ENCODE results near the gene MZF1.
A peak's percentile ranks its signal among the peaks of the same experiment; 100 is the strongest.
"Not testable (repeated sequence)": the region's sequence is repeated elsewhere in the genome, so short reads cannot be mapped to it uniquely, and the experiment has no call there.

The MZF1 gene

GRCh38 chr19:58539169-58539559 lies 34.0 kb downstream of the MZF1 start:
- not testable (repeated sequence) for DNase-seq (ENCODE audit: low spot score)

GRCh38 chr19:58538257-58539168 lies 34.6 kb downstream of the MZF1 start:
- peak; percentile 8 for DNase-seq (ENCODE audit: low spot score)

- no peak for DNase-seq (ENCODE audit: low spot score)
Observed at GRCh38 chr19:58536852-58537798, 36.0 kb downstream of the MZF1 start.

GRCh38 chr19:58535857-58536256 lies 37.3 kb downstream of the MZF1 start:
- DNase-seq (ENCODE audit: low spot score), result no peak

- DNase-seq (ENCODE audit: low spot score), result no peak
Observed at GRCh38 chr19:58531034-58531840, 41.9 kb downstream of the MZF1 start.

GRCh38 chr19:58529405-58529804 lies 43.7 kb downstream of the MZF1 start:
- no peak for DNase-seq (ENCODE audit: low spot score)

- no peak for DNase-seq (ENCODE audit: low spot score)
Observed at GRCh38 chr19:58522709-58523108, 50.4 kb downstream of the MZF1 start.

- DNase-seq (ENCODE audit: low spot score), result no peak
Observed at GRCh38 chr19:58521651-58522050, 51.5 kb downstream of the MZF1 start.

- no peak for DNase-seq (ENCODE audit: low spot score)
Observed at GRCh38 chr19:58520257-58520599, 52.9 kb downstream of the MZF1 start.

- peak; percentile 91 for DNase-seq (ENCODE audit: low spot score)
Observed at GRCh38 chr19:58519355-58520256, 53.5 kb downstream of the MZF1 start, which contains the start of gene ZBTB45. TSS of gene ZBTB45 (minus strand) at chr19:58519810. CDS start at chr19:58517673, 2,137 bp downstream.

GRCh38 chr19:58519087-58519354 lies 54.1 kb downstream of the MZF1 start:
- peak; percentile 82 for DNase-seq (ENCODE audit: low spot score)

- DNase-seq (ENCODE audit: low spot score), result no peak
Observed at GRCh38 chr19:58518256-58519086, 54.7 kb downstream of the MZF1 start.

- DNase-seq (ENCODE audit: low spot score), result no peak
Observed at GRCh38 chr19:58516964-58517833, 55.9 kb downstream of the MZF1 start.

GRCh38 chr19:58516246-58516836 lies 56.8 kb downstream of the MZF1 start:
- DNase-seq (ENCODE audit: low spot score), result no peak

GRCh38 chr19:58515259-58515658 lies 57.9 kb downstream of the MZF1 start:
- no peak for DNase-seq (ENCODE audit: low spot score)

- DNase-seq (ENCODE audit: low spot score), result no peak
Observed at GRCh38 chr19:58514564-58515022, 58.5 kb downstream of the MZF1 start.

- DNase-seq (ENCODE audit: low spot score), result peak; percentile 96
Observed at GRCh38 chr19:58513694-58514563, 59.2 kb downstream of the MZF1 start.
